ENCODE measurements around the gene TPGS2. TPM values are rescaled to one million over a fixed set of nuclear protein-coding genes. Genes with fewer than 3 reads are reported as not detected.
A peak's percentile ranks its signal among the peaks of the same experiment; 100 is the strongest.

The TPGS2 gene
- total and polyA plus RNA-seq, 9 donors, result 55.9 to 122 (median 74.1) TPM

- intact Hi-C loops (cut with DNase I), result no loop called here
- no peaks in the 10 kb centered on the region for H3K27me3 ChIP-seq
- TF ChIP-seq POLR2A (IDR thresholded peaks at IDR 0.05) (no peak), CTCF (IDR thresholded peaks at IDR 0.05) (no peak), EP300 (IDR thresholded peaks at IDR 0.05) (no peak)
- no peaks in the 10 kb centered on the region for H3K36me3 ChIP-seq
- H3K27ac ChIP-seq, result peak overlapping the region; percentile 64 to 76
- 3 to 9% (median 5%) methylated on average over 17 of the region's 17 CpGs for WGBS, 3 donors
- H3K4me3 ChIP-seq, result peak overlapping the region; percentile 52
- H3K9me3 ChIP-seq, result no peaks in the 10 kb centered on the region
- peak in 1 of 5 donors; percentile 44 for DNase-seq
- H3K4me1 ChIP-seq (ENCODE audit: insufficient read depth), result no peaks in the 10 kb centered on the region
Measured at GRCh38 chr18:36829362-36830157, 758 bp upstream of the TPGS2 start.

GRCh38 chr18:36828157-36828629 is 609 bp downstream of the TPGS2 start:
- H3K27me3 ChIP-seq, result no peaks in the 10 kb centered on the region
- H3K4me1 ChIP-seq (ENCODE audit: insufficient read depth), result no peaks in the 10 kb centered on the region
- peak in 2 of 5 donors; percentile 15 to 68 for DNase-seq
- 0 to 1% (median 1%) methylated on average over 18 of the region's 18 CpGs for WGBS, 3 donors
- H3K27ac ChIP-seq, result peak overlapping the region; percentile 64 to 76
- no peaks in the 10 kb centered on the region for H3K36me3 ChIP-seq
- no peak for TF ChIP-seq POLR2A (IDR thresholded peaks at IDR 0.05)
- no peak for TF ChIP-seq EP300 (IDR thresholded peaks at IDR 0.05)
- TF ChIP-seq CTCF (IDR thresholded peaks at IDR 0.05), result no peak
- peak overlapping the region; percentile 52 for H3K4me3 ChIP-seq
- H3K9me3 ChIP-seq, result no peaks in the 10 kb centered on the region
- intact Hi-C loops (cut with DNase I), result no loop called here

GRCh38 chr18:36826556-36826955 is 2.2 kb downstream of the TPGS2 start:
- 97 to 98% (median 97%) methylated on average over 3 of the region's 3 CpGs for WGBS, 3 donors
- Histone ChIP-seq H3K27ac (no peak overlapping the region), H3K4me3 (no peak overlapping the region), H3K9me3 (no peaks in the 10 kb centered on the region), H3K36me3 (no peaks in the 10 kb centered on the region), H3K27me3 (no peaks in the 10 kb centered on the region), H3K4me1 (ENCODE audit: insufficient read depth) (no peaks in the 10 kb centered on the region)
- intact Hi-C loops (cut with DNase I), result no loop called here
- DNase-seq, result no peak
- TF ChIP-seq EP300 (IDR thresholded peaks at IDR 0.05) (no peak), POLR2A (IDR thresholded peaks at IDR 0.05) (no peak), CTCF (IDR thresholded peaks at IDR 0.05) (no peak)

GRCh38 chr18:36825526-36825925 is 3.3 kb downstream of the TPGS2 start:
- no peaks in the 10 kb centered on the region for H3K9me3 ChIP-seq
- intact Hi-C loops (cut with DNase I), result no loop called here

More at GRCh38 chr18:36825526-36825925, 3.3 kb downstream of the TPGS2 start:
- H3K27me3 ChIP-seq, result no peaks in the 10 kb centered on the region
- H3K4me1 ChIP-seq (ENCODE audit: insufficient read depth), result no peaks in the 10 kb centered on the region
- no peak for DNase-seq
- TF ChIP-seq CTCF (IDR thresholded peaks at IDR 0.05) (no peak), POLR2A (IDR thresholded peaks at IDR 0.05) (no peak), EP300 (IDR thresholded peaks at IDR 0.05) (no peak)
- H3K4me3 ChIP-seq, result no peak overlapping the region
- H3K36me3 ChIP-seq, result no peaks in the 10 kb centered on the region
- H3K27ac ChIP-seq, result no peak overlapping the region
